ENCODE measurements around the gene XYLB.

DNA sequence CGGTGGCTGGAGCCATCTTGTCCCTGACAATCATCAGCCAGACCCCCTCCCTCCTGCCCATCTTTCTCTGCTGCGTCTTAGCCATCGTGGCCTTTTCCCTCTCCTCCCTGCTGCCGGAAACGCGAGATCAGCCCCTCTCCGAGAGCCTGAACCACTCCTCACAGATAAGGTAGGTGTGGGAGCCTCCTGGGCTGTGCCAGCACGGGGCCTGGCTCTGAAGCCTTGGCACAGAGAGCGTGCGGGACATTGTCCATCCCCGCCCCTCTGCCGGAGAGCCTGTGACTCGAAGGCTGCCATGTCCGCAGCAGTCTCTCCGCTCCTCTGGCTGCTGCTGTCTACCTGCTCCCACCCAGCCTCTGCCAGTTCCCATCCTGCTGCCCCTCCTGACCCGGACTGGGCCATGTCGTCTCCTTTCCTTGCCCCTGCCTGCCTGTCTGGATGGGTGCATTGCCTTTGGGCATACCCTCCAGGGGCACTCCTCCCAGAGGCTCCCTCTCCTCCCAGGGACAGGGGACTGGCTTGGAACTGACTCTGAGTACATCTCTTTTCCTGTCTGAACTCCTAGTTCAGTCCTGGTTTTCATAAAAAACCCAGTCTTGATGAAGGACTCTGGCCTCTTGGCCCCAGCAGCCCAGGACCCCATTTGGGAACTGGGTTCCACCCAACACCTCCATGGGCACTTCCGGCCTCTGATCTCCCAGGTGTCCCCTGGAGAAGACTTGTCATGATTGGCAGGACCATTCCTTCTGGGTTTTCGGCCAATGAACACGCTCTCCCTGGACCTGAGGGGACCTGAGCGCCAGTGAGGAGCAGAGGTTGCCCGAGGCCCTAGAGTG lies 30.0 kb upstream of the XYLB start:
- TF ChIP-seq, protein P1, sequence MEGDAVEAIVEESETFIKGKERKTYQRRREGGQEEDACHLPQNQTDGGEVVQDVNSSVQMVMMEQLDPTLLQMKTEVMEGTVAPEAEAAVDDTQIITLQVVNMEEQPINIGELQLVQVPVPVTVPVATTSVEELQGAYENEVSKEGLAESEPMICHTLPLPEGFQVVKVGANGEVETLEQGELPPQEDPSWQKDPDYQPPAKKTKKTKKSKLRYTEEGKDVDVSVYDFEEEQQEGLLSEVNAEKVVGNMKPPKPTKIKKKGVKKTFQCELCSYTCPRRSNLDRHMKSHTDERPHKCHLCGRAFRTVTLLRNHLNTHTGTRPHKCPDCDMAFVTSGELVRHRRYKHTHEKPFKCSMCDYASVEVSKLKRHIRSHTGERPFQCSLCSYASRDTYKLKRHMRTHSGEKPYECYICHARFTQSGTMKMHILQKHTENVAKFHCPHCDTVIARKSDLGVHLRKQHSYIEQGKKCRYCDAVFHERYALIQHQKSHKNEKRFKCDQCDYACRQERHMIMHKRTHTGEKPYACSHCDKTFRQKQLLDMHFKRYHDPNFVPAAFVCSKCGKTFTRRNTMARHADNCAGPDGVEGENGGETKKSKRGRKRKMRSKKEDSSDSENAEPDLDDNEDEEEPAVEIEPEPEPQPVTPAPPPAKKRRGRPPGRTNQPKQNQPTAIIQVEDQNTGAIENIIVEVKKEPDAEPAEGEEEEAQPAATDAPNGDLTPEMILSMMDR (IDR thresholded peaks at IDR 0.05) = no peak
- TF ChIP-seq POLR2AphosphoS5 (IDR thresholded peaks at IDR 0.05) (no peak), EP300 (IDR thresholded peaks at IDR 0.05) (no peak), POLR2A (IDR thresholded peaks at IDR 0.05) (no peak)

Measured in upper lobe of left lung (tissue), 4 donors.